Smooth muscle cell (in vitro differentiated cells): ENCODE measurements around the gene CAP1. TPM values are rescaled to one million over a fixed set of nuclear protein-coding genes. Genes with fewer than 3 reads are reported as not detected.

Experiments used
- DNase-seq: peaks from one replicate; lab custom pipeline; 2025; ENCODE audit not compliant: unreplicated experiment; lab: John Stamatoyannopoulos, UW
- H2AFZ ChIP-seq: fragments of 200-600 bp; sonication (generic); 2 replicates; pipeline ENCODE4 v1.6.0; 2016; ENCODE audit warnings: antibody characterized with exemption, low read depth, mild to moderate bottlenecking
- H3F3A ChIP-seq: fragments of 200-600 bp; sonication (generic); 2 replicates; pipeline ENCODE4 v1.6.0; 2017; ENCODE audit warnings: antibody characterized with exemption, low read depth
- H3K27ac ChIP-seq: fragments of 200-600 bp; sonication (generic); 2 replicates; pipeline ENCODE4 v1.5.1; 2016; ENCODE audit warnings: low read depth, mild to moderate bottlenecking
- H3K27me3 ChIP-seq: fragments of 200-600 bp; sonication (generic); 2 replicates; pipeline ENCODE4 v1.6.1; 2016; ENCODE audit warnings: low read depth, mild to moderate bottlenecking
- H3K36me3 ChIP-seq: fragments of 200-600 bp; sonication (generic); 2 replicates; pipeline ENCODE4 v1.5.1; 2016; ENCODE audit warnings: low read depth
- H3K4me1 ChIP-seq: fragments of 200-600 bp; sonication (generic); 2 replicates; pipeline ENCODE4 v1.5.1; 2016; ENCODE audit warnings: low read depth
- H3K4me2 ChIP-seq: fragments of 200-600 bp; sonication (generic); 2 replicates; pipeline ENCODE4 v1.6.0; 2016; ENCODE audit warnings: mild to moderate bottlenecking
- H3K4me3 ChIP-seq: fragments of 200-600 bp; sonication (generic); 2 replicates; pipeline ENCODE4 v1.5.1; 2016; ENCODE audit warnings: mild to moderate bottlenecking
- H3K79me2 ChIP-seq: fragments of 200-600 bp; sonication (generic); 2 replicates; pipeline ENCODE4 v1.6.0; 2016; ENCODE audit warnings: low read depth, mild to moderate bottlenecking
- H3K9ac ChIP-seq: fragments of 200-600 bp; sonication (generic); 2 replicates; pipeline ENCODE4 v1.6.0; 2016; ENCODE audit warnings: low read depth
- H3K9me3 ChIP-seq: fragments of 200-600 bp; sonication (generic); replicated peaks from 2 replicates; pipeline ENCODE4 v1.5.1; 2016; ENCODE audit warnings: low read depth
- H4K20me1 ChIP-seq: fragments of 200-600 bp; sonication (generic); 2 replicates; pipeline ENCODE4 v1.6.0; 2016; ENCODE audit warnings: low read depth
- WGBS: methylation state at CpG from one replicate; pipeline ENCODE4 v1.1.7; 2016; ENCODE audit warnings: low lambda C conversion rate; 5-methylcytosine and 5-hydroxymethylcytosine counted together
- polyA plus RNA-seq: library from polyadenylated mRNA; unstranded; fragments of >200 nt; fragmentation: Nextera tagmentation; extraction: Ambion mirVana; gene quantifications from 2 replicates; pipeline ENCODE4 v1.2.1, GENCODE V29; 2016
- total RNA-seq: library from RNA; depleted of rRNA; stranded (reverse); fragments of >200 nt; gene quantifications from 2 replicates; pipeline ENCODE4 v1.2.3, GENCODE V29; 2014
- TF ChIP-seq, protein P1 (sequence below): fragments of 200-600 bp; sonication (generic); IDR thresholded peaks from 2 replicates; pipeline ENCODE4 v1.5.1; 2017; ENCODE audit warnings: borderline replicate concordance, mild to moderate bottlenecking, antibody characterized with exemption; ENCODE audit not compliant: insufficient read depth, poor library complexity, severe bottlenecking

Gene CAP1
- total and polyA plus RNA-seq, 2 experiments from 2014 or later, result 381 to 390 TPM

DNA sequence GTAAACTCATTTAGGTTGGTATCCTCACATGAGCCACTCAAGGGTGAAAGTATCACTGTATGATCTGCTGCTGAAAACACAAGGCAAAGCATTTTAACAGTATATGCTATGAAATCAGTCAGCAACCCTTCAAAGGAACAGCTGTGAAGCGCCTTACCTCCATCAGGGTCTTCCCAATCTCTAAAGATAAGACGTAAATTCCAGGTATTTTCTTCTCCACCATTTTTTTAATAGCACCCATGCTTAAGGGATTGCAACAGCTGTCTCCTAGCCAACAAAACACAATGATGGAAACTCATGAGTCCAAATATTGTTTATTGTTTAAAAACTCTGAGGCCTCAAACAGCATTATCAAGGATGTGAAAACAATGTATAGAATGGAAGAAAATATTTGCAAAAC is 51.7 kb downstream of the CAP1 start:
- Histone ChIP-seq H3K27me3 (no peaks in the 10 kb centered on the region), H3K4me2 (no peak overlapping the region), H3F3A (no peaks in the 10 kb centered on the region), H3K27ac (no peak overlapping the region), H3K4me1 (peaks cover 7% of the 10 kb centered on the region), H3K79me2 (no peaks in the 10 kb centered on the region), H3K36me3 (no peaks in the 10 kb centered on the region), H3K4me3 (no peak overlapping the region), H3K9ac (no peak overlapping the region), H3K9me3 (no peaks in the 10 kb centered on the region), H4K20me1 (no peaks in the 10 kb centered on the region), H2AFZ (no peak overlapping the region)
- no peak for DNase-seq
- WGBS, result 93% methylated on average over 2 of the region's 2 CpGs
- TF ChIP-seq, protein P1, sequence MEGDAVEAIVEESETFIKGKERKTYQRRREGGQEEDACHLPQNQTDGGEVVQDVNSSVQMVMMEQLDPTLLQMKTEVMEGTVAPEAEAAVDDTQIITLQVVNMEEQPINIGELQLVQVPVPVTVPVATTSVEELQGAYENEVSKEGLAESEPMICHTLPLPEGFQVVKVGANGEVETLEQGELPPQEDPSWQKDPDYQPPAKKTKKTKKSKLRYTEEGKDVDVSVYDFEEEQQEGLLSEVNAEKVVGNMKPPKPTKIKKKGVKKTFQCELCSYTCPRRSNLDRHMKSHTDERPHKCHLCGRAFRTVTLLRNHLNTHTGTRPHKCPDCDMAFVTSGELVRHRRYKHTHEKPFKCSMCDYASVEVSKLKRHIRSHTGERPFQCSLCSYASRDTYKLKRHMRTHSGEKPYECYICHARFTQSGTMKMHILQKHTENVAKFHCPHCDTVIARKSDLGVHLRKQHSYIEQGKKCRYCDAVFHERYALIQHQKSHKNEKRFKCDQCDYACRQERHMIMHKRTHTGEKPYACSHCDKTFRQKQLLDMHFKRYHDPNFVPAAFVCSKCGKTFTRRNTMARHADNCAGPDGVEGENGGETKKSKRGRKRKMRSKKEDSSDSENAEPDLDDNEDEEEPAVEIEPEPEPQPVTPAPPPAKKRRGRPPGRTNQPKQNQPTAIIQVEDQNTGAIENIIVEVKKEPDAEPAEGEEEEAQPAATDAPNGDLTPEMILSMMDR, result no peak

GRCh38 chr1:40092706-40093639 is 52.4 kb downstream of the CAP1 start:
- no peak overlapping the region for H3K27ac ChIP-seq
- WGBS, result 50% methylated on average over 6 of the region's 6 CpGs

GRCh38 chr1:40094466-40095110 is 54.1 kb downstream of the CAP1 start:
- Histone ChIP-seq H3K27ac (no peak overlapping the region), H3K36me3 (no peaks in the 10 kb centered on the region), H3K4me1 (peaks cover 7% of the 10 kb centered on the region), H3K9ac (no peak overlapping the region), H3F3A (no peaks in the 10 kb centered on the region), H4K20me1 (no peaks in the 10 kb centered on the region), H3K27me3 (no peaks in the 10 kb centered on the region), H3K79me2 (no peaks in the 10 kb centered on the region), H3K9me3 (no peaks in the 10 kb centered on the region), H3K4me2 (no peak overlapping the region), H3K4me3 (no peak overlapping the region), H2AFZ (no peak overlapping the region)
- DNase-seq, result no peak
- TF ChIP-seq, protein P1, result no peak
- WGBS, result 65% methylated on average over 4 of the region's 4 CpGs

More at GRCh38 chr1:40092706-40093639, 52.4 kb downstream of the CAP1 start:
- Histone ChIP-seq H3F3A (no peaks in the 10 kb centered on the region), H3K36me3 (no peaks in the 10 kb centered on the region), H3K27me3 (no peaks in the 10 kb centered on the region), H3K4me2 (no peak overlapping the region), H3K9me3 (no peaks in the 10 kb centered on the region), H3K9ac (no peak overlapping the region), H2AFZ (no peak overlapping the region), H3K79me2 (no peaks in the 10 kb centered on the region), H4K20me1 (no peaks in the 10 kb centered on the region), H3K4me1 (peaks cover 7% of the 10 kb centered on the region), H3K4me3 (no peak overlapping the region)
- TF ChIP-seq, protein P1, result no peak
- DNase-seq, result no peak
